Central memory CD4-positive, alpha-beta T cell (primary cell): ENCODE measurements around the gene PARD3.

Experiments used
- DNase-seq: peaks from one replicate; pipeline ENCODE4 v3.0.0; 2022

Gene PARD3

DNA sequence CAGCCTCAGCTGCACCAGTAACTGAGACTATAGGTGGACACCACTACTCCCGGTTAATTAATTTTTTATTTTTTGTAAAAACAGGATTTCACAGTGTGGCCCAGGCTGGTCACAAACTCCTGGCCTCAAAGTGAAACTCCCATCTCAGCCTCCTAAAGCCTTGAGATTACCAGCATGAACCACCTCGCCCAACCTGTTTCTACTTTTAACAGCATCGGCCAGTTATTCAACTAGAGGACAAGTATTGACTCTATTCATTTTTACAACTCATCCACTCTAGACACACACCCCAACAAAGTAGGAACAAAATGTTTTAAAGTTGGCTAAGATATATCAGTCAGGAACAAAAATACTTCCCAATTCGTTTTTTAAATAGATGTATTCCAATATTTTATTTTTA, 334.8 kb downstream of the PARD3 start:
- DNase-seq = no peak

DNA sequence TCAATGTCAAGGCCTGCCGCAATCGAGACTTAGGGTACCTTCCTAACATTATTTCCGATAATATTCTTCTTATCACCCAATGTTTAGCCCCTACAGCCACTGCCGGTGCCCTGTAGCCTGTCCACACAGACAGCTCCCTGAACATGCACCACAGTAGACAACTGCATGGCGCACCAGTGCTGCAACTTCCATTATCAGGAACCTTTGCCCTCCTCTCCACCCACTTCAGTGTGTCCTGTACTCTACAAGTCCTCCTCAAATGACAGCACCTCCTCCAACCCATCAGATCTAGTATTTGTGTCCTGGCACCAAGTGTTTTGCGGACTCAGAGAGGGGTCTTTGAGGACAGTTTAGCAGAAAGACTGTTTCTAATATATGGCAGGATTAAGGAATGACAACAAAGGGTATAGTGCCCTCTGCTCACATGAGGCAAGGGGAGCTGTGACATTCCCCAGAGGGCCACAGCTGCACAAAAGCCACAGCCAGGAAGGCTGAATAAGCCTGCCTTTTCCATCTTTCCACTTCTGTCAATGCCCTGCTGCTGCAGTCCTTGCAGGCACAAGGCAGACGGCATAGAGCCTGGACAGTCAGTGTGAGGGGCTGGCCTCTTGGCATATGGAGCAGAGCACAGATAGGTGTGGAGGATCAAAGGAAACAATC, 335.4 kb downstream of the PARD3 start:
- no peak for DNase-seq

DNA sequence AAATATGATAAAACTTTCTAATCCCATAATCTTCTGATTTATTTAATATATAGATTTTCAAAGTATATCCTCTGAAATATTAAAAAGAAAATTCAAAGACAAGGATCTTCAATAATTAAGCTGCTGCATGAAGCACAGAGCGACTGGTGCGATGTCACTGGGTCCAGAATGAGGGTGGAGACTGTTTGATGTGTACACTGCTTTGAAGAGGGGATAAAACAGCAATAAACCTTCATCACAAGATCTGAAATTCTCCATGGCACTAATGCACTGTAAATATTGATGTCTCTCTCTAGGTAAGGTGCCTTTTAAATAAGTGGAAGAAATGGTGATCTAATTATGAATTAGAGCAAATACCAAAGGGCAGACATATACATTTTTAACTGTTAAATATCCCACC, 337.8 kb downstream of the PARD3 start:
- DNase-seq = no peak

DNA sequence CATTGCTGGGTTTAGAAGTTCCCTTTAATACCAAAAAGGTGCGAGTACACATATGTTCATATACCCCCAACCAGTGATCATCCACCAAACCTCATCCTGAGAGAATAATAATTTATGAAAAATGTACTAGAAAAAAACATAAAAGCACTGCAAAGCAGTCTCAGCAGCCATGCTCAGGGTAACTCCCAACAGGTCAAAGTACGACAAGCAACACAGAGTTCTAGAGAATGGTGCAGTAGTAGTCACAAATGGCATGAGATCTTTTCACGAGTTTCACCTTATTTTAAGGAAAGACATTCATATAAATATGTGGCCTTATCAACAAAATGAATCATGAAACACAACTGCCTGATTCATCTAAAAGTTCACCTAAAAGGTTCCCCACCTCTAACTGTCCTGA, 338.5 kb downstream of the PARD3 start:
- DNase-seq = no peak

DNA sequence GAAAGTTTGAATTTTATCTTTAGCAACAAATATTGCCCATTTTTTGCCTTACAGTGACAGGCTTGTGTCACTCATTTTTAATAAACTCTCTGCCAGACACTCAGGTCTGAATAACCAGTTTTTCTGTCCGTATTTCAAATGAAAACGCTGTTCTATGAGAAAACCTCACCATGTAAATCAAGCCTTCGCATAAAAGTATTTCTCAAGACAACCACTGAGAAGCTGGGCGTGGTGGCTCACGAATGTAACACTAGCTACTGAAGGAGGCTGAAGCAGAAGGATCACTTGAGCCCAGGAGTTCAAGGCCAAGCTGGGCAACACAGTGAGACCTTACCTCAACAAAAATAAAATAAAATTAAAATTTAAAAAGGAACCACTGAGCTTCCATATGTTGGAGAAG, 339.3 kb downstream of the PARD3 start:
- no peak for DNase-seq

DNA sequence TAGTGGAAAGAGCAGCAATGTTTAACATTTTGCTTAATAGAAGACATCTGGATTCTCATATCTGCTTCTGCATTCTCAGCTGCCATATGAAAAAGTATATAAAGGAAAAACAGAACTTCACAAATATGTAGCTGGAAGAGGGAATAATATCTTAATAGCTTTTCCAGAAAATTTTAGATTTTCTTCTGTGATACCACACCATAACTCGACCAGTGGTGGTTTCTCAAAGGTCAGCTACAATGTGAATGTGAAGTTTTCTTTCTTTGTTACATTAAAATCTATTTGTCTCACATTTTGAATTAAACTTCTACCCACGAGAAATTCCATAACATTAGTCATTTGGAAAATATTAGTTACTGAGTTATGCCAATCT, 339.8 kb downstream of the PARD3 start:
- no peak for DNase-seq

DNA sequence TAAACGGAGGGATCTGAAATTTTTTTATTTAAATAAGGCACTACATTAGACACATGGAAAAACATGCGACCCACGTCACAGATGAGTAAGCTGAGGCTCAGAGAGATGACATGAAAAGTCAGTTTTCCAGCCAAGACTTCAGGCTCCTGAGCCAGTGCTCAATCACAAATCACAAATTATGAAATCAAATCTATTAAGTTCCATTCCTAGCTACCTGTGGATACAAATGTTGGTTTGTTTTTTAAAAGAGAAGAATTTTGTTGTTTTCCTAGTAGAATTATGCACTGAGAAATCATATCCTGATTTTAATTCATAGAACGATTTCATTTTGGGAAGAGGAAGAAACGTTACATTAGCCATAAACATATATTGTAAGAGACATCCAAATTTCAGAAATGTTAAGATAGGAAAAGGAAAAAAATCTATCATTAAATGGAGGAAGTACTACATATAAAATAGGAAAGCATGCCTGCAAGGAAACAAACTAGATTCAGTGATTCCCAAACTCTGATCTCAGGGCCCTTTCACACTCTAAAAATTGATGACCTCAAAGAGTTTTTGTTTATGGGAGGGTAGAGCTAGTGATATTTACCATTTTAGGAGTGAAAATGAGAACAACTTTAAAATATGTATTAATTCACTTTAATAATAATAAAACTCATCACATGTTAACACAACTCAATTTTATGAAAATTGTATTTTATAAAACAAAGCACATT, 340.4 kb downstream of the PARD3 start:
- DNase-seq = no peak

DNA sequence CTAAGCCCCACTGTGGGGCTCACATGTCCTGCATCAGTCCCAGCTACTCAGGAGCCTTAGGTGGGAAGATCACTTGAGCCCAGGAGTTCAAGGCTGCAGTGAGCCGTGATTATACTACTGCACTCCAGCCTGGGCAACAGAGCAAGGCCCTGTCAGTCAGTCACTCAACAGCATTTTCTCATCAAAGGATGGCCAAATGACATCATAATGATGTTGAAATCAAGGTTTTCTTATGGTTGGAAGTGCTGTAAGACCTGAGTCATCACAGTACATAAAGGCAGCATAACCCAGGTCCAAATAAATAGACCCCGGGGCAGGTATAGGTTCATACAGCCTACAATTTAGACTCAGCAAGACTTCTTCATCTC, 341.1 kb downstream of the PARD3 start:
- DNase-seq = no peak

DNA sequence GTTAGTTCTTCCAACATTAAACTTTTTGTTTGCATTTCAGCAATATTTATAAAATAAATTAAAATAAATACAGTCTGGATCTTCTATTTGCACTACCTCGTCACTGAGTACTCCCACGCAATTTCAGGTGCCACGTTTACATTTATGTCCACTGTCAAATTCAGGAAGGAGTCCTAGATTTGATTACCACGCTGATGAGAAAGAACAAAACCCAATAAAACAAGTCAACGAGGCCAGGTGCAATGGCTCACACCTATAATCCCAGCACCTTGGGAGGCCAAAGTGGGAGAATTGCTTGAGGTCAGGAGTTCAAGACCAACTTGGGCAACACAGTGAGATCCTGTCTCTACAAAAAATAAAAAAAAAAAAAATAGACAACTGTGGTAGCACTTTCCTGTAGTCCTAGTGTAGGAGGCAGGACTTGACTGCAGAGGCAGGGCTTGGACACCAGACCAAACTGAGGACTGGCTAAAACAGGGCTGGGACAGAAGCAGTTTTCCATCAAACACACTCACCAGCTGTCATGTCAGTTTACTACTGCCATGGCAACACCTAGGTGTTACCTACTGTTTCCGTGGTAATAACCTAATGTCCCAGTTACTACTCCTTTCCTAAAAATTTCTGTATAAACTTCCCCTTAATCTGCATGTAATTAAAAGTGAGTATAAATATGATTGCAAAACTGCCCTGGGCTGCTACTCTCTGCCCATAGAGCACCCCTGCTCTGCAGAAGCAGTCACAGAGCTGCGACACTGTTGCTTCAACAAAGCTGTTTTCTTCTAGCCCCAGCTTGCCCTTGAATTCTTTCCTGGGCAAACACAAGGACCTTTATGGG, 341.7 kb downstream of the PARD3 start:
- DNase-seq = no peak

DNA sequence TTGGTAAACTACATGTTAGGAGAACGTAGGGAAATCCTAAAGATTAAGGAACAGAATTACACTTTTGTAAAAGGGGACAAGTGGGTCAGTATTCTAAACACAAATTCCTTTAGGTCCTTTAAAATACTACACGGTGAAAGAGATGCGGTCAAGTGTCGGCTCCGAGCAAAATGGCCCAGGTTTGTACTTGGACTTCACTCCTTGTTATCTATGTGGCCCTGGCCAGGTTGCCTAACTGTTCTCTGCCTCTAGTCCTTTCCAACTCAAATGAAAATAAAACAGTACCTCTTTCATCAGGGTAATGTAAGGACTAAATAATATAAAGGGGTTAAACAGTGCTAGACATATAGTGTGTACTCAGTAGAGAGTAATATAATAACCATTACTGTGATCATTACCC, 344.8 kb downstream of the PARD3 start:
- no peak for DNase-seq

DNA sequence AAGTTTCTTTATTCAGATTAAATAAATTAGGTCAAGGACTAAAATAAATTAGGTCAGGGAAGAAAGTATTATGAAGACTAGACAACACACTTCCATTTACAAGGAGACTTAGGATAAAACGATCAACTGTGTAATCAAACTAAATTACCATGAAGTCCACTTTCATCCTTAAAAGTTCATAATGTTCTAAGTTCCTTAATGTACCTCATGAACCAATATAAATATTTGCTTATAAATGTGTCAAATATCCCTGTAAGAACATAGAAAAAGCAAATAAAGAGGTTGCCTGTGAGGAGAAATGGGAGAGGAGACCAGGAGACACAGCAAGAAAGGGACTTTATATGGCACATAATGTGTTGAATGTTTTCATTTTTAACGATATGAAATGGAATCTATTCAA, 345.6 kb downstream of the PARD3 start:
- no peak for DNase-seq

DNA sequence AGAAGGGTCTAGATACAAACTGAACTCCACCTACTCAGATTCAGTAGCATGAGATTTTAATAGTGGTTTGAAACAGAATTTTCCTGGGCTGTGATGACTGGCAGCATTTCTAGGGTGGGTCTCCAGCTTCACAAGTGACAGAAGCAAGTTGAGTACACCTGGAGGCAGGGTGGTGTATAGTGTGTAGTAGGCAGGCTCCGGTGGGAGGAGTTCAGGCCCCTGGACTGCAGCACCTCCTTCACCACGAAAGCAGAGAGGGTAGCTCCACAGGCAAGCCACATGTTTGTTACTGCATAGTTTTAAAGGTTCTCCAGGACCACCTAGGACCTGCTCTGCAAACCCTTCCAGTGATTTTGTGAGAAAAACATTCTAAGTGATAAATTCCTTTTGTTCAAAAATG, 347.2 kb downstream of the PARD3 start:
- DNase-seq = no peak

DNA sequence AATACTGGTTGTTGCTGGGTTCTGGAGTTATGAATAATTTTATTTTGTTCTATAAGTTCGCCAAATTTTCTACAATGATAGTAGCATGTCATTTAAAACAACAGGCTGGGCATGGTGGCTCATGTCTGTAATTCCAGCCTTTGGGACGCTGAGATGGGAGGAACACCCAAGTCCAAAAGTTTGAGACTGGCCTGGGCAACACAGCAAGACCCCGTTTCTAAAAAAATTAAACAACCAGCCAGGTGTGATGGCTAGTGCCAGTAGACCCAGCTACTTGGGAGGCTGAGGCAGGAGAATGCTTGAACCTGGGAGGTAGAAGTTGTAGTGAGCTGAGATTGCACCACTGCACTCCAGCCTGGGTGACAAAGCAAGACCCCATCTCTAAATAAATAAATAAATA, 347.7 kb downstream of the PARD3 start:
- DNase-seq = no peak

DNA sequence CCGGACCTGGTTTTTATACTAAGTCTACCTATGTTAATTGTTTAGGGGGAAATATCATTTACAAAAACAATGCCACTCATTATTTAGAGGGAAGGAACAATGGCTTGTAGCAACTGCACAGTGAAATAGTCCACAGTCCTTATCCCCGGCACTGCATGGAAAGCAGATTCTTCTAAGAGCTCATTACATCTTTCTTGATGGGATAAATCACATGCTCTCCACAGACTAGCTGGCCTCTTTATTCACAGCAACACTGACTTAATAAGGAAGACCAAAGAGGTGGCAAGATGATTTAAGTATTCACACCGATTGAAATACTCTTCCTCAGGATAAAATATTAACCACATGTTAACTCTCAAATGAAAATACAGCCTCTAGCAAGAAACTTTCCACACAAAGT, 349.4 kb downstream of the PARD3 start:
- DNase-seq = no peak

DNA sequence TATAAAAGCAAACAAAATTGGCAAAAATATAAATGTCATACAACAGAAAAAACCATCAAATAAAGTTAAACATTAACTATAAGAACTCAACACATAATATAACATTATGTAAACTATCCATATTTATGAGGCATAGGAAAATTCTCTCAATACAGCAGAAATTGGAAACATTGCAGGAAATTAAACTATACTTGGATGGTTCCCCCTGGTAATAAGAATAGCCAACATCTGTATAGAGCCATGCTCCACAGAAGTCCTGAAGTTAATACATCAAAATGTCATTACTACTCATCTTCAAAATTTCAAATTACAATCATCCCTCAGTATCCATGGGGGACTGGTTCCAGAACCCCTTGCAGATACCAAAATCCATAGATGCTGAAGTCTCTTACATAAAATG, 350.5 kb downstream of the PARD3 start:
- no peak for DNase-seq

DNA sequence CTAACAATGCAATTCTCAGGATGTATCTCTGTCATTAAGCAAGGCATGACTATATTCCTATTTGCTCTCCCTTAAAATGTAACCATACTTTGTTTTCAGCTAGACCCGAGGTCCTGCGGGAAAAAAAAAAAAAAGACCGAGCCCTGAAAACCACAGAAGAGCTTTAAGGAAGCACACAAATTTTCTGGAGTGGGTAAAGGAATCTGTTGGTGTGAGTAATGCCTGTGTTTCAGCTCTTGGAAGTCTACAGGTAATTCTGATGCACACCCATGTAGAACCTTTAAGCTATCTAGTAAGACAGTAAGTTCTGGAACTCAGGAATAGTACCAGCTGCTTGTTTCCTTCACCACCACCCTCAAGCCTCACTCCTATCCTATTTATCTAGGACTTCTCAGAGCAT, 351.1 kb downstream of the PARD3 start:
- DNase-seq = no peak

DNA sequence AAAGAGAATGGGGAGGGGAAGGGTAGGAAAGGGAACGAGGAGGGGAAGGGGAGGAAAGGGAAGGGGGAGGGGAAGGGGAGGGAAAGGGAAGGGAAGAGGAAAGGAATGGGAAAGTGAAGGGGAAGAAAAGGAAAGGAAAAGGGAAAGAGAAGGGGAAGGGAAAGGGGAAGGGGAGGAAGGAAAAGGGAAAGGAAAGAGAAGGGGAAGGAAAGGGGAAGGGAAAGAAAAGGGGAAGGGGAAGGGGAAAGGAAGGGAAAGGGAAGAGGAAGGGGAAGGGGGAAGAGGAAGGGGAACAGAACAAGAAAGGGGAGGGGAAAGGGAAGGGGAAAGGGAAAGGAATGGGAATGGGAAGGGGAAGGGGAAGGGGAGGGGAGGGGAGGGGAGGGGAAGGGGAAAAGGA, 352.1 kb downstream of the PARD3 start:
- no peak for DNase-seq

DNA sequence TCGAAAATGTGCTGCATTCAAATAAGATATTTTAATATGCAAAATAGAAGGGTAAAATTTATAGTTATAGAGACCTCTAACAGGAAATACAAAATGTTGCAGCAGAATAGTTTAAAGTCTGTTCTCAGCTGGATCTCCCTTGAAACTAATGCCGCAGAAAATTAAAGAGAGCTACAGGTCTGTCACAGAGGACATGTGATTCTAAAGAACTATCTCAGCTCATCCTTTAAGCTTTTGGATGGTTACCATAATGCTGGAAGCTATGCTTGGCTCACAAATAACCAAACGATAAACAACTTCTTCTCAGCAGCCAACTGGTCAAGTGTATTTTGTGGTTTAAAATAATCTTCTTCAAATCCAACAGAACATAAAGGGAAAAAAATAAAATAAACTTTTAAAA, 353.0 kb downstream of the PARD3 start:
- no peak for DNase-seq

DNA sequence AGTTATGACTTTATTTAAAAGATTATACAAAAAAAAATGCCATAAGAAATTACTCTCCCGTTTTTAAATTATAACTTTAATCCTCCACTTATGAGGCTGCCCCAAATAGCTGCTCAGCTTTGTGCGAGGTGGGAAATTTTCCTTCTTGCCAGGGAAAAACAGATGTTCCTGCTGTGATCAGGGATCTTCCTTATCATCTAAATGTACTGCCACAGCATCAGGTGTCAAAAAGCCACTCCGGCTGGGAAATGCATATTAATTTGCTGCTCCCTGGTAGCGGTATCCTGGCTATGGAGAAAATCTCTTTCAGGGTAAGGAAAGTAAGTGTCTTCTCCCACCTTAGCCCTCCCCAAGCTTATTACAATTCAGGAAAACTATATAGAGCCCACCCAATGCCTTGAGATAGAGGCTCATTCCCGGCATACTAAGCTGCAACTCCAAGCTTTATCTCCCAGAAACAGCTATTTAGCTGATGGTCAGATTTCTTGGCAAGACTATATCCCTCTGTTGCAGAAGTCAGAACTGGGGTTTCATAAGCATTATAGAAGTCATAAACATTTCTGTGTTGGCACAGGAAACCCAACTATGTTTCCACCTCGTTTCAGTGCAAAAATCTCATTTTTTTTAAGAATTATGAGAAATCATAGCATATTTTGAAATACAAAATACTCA, 360.4 kb downstream of the PARD3 start:
- DNase-seq = no peak

DNA sequence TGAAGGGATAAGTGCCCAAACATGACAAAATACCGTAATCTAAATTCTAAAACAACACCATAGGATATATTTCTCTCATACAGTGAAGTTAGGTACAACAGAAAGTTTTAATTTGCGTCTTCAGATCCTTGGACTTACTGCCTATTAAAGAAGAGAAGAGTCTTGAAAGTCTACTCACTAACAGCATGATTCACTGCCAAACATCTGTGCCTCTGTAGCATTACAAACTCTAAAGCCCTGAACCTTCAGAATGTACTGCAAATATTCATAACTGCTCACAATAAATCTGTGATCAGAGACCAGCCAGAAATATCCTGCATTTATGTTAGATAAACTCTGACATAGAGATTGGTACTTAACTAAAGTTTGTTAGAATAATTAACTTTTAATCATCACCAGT, 365.3 kb downstream of the PARD3 start:
- DNase-seq = no peak

DNA sequence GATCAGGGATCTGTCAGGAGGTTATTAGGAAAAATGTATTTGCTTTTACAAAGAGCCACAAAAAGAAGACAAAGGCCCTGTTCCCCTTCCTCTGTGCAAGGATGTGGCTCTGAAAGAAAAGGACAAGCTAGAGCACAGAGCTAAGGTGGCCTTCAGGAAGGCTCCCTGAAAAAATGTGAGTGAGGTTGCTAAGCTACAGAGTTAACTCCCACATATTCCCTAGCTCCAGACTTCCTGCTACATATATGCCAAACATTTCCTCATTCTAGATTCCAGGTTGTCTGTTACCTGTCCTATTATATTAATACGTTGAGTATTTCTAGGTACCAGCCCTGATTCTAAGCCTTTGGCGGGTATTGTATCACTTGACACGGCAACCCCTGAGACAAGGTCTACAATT, 369.0 kb downstream of the PARD3 start:
- DNase-seq = no peak

DNA sequence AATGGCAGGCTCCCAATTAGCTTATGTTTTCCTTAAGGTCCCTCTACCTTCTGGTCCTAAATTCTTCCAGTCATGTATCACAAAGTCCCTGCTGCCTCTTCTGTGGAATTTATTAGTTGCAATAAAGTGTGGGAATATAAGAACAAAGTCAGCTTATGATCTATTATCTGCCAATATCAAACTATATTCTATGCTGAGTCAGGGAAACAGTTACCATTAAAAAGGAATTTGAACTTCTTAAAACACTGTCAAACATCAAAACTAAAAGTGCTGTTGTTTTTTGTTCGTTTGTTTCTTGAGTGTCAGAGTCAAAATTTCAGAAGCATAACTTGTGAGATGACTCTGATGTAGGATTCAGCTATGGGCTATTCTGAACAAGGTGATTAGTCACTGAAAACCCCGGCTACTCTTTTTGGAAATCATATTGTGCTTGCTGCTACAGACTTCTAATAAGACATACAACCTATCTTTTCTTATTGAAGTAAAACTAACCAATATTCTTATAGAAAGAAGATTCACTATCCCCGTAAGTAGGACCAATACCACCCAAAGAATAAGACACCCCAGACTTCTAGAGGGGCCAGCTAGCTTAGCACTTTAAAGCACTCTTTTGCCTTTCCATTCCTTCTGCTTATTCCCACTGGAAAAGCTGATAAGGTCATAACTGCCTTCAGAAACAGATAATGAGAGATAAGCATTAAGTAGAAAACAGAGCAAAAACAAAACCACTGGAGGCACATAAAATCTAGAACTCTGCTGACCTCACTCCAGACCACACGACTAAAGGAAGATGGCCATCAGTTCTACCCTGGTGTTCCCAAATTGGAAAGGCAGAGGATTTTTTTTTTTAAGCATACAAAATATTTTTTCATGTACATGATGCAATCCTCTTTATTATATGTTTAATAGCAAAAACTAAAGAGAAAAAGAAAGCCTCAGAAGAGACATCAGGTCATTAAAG, 370.6 kb downstream of the PARD3 start:
- no peak for DNase-seq
